ENCODE results near the gene NUDT1.

NUDT1 gene

GRCh38 chr7:2220506-2220905 lies 21.5 kb upstream of the NUDT1 start:
- TF ChIP-seq REST (IDR thresholded peaks at IDR 0.05; ENCODE audit: insufficient replicate concordance, low read depth): no peak
- Histone ChIP-seq H3K27me3 (ENCODE audit: insufficient read depth, poor library complexity, severe bottlenecking) (no peaks in the 10 kb centered on the region), H3K4me3 (replicated peaks; ENCODE audit: insufficient read depth, low read length) (no peak overlapping the region), H3K27ac (replicated peaks) (no peak overlapping the region)
- no peak for DNase-seq (ENCODE audit: low read depth in 1 of 2, low spot score in 1 of 2)

- Histone ChIP-seq H3K4me3 (replicated peaks; ENCODE audit: insufficient read depth, low read length) (no peak overlapping the region), H3K27me3 (ENCODE audit: insufficient read depth, poor library complexity, severe bottlenecking) (no peaks in the 10 kb centered on the region), H3K27ac (replicated peaks) (no peak overlapping the region)
- no peak for DNase-seq (ENCODE audit: low read depth in 1 of 2, low spot score in 1 of 2)
- TF ChIP-seq SPI1 (IDR thresholded peaks at IDR 0.05; ENCODE audit: borderline replicate concordance, low read depth) (no peak), CTCF (IDR thresholded peaks at IDR 0.05; ENCODE audit: insufficient read depth, low read length) (no peak), POLR2AphosphoS5 (IDR thresholded peaks at IDR 0.05; ENCODE audit: low read depth) (no peak), REST (IDR thresholded peaks at IDR 0.05; ENCODE audit: insufficient replicate concordance, low read depth) (no peak), GABPA (IDR thresholded peaks at IDR 0.05; ENCODE audit: low read depth) (no peak)
These were observed 21.1 kb upstream of the NUDT1 start for GRCh38 chr7:2220954-2221353.

GRCh38 chr7:2222516-2222915 lies 19.5 kb upstream of the NUDT1 start:
- no peak for DNase-seq (ENCODE audit: low read depth in 1 of 2, low spot score in 1 of 2)
- Histone ChIP-seq H3K27me3 (ENCODE audit: insufficient read depth, poor library complexity, severe bottlenecking) (no peaks in the 10 kb centered on the region), H3K4me3 (replicated peaks; ENCODE audit: insufficient read depth, low read length) (no peak overlapping the region), H3K27ac (replicated peaks) (no peak overlapping the region)
- TF ChIP-seq POLR2AphosphoS5 (IDR thresholded peaks at IDR 0.05; ENCODE audit: low read depth): no peak
- no peak for TF ChIP-seq CTCF (IDR thresholded peaks at IDR 0.05; ENCODE audit: insufficient read depth, low read length)
- no peak for TF ChIP-seq REST (IDR thresholded peaks at IDR 0.05; ENCODE audit: insufficient replicate concordance, low read depth)
- TF ChIP-seq SPI1 (IDR thresholded peaks at IDR 0.05; ENCODE audit: borderline replicate concordance, low read depth): no peak
- no peak for TF ChIP-seq GABPA (IDR thresholded peaks at IDR 0.05; ENCODE audit: low read depth)

GRCh38 chr7:2223321-2223720 lies 18.7 kb upstream of the NUDT1 start:
- no peaks in the 10 kb centered on the region for H3K27me3 ChIP-seq (ENCODE audit: insufficient read depth, poor library complexity, severe bottlenecking)
- no peak for DNase-seq (ENCODE audit: low read depth in 1 of 2, low spot score in 1 of 2)
- H3K4me3 ChIP-seq (replicated peaks; ENCODE audit: insufficient read depth, low read length): no peak overlapping the region
- no peak overlapping the region for H3K27ac ChIP-seq (replicated peaks)
- TF ChIP-seq POLR2AphosphoS5 (IDR thresholded peaks at IDR 0.05; ENCODE audit: low read depth): no peak
- no peak for TF ChIP-seq REST (IDR thresholded peaks at IDR 0.05; ENCODE audit: insufficient replicate concordance, low read depth)
- TF ChIP-seq CTCF (IDR thresholded peaks at IDR 0.05; ENCODE audit: insufficient read depth, low read length): no peak
- no peak for TF ChIP-seq SPI1 (IDR thresholded peaks at IDR 0.05; ENCODE audit: borderline replicate concordance, low read depth)
- no peak for TF ChIP-seq GABPA (IDR thresholded peaks at IDR 0.05; ENCODE audit: low read depth)
